Activated CD8-positive, alpha-beta memory T cell treated with anti-CD3 and anti-CD28 coated beads, Interleukin-2, amount 50 U/mL, for 4 hours (primary cell): ENCODE measurements around the gene RNU6-1.

Source experiments
- DNase-seq: peaks from one replicate; pipeline ENCODE4 v3.0.0-alpha.2; 2020

Gene RNU6-1

GRCh38 chr15:67832031-67832551 is 7.8 kb downstream of the RNU6-1 start:
- no peak for DNase-seq

- no peak for DNase-seq
Measured at GRCh38 chr15:67831363-67831762, 8.5 kb downstream of the RNU6-1 start.

- DNase-seq, result no peak
Measured at GRCh38 chr15:67829647-67830504, 10.0 kb downstream of the RNU6-1 start.

- no peak for DNase-seq
Measured at GRCh38 chr15:67828969-67829646, 10.7 kb downstream of the RNU6-1 start.

- no peak for DNase-seq
Measured at GRCh38 chr15:67828278-67828968, 11.4 kb downstream of the RNU6-1 start.

GRCh38 chr15:67827562-67828277 is 12.1 kb downstream of the RNU6-1 start:
- DNase-seq, result no peak

- DNase-seq, result no peak
Measured at GRCh38 chr15:67826717-67827561, 12.9 kb downstream of the RNU6-1 start.

GRCh38 chr15:67825881-67826716 is 13.7 kb downstream of the RNU6-1 start:
- DNase-seq, result no peak

GRCh38 chr15:67824976-67825880 is 14.6 kb downstream of the RNU6-1 start, which contains the start of gene SKOR1:
Gene SKOR1, plus strand, starts transcription at chr15:67825509. Its CDS starts 94 bp downstream, at chr15:67825603.
- no peak for DNase-seq

GRCh38 chr15:67824197-67824968 is 15.5 kb downstream of the RNU6-1 start:
- no peak for DNase-seq

- no peak for DNase-seq
Measured at GRCh38 chr15:67823314-67824196, 16.3 kb downstream of the RNU6-1 start.

- DNase-seq, result no peak
Measured at GRCh38 chr15:67822537-67823313, 17.1 kb downstream of the RNU6-1 start.

- no peak for DNase-seq
Measured at GRCh38 chr15:67821784-67822440, 17.9 kb downstream of the RNU6-1 start.

- no peak for DNase-seq
Measured at GRCh38 chr15:67820992-67821783, 18.7 kb downstream of the RNU6-1 start.
